GM12872 (cell line): ENCODE measurements around the gene GAPDHS.

ENCODE experiments used
- TF ChIP-seq, protein P1 (sequence below): IDR thresholded peaks from 3 replicates; pipeline ENCODE4 v1.5.1; 2011; ENCODE audit warnings: low read depth, mild to moderate bottlenecking, low read length, moderate library complexity; ENCODE audit not compliant: insufficient read depth

The GAPDHS gene

DNA sequence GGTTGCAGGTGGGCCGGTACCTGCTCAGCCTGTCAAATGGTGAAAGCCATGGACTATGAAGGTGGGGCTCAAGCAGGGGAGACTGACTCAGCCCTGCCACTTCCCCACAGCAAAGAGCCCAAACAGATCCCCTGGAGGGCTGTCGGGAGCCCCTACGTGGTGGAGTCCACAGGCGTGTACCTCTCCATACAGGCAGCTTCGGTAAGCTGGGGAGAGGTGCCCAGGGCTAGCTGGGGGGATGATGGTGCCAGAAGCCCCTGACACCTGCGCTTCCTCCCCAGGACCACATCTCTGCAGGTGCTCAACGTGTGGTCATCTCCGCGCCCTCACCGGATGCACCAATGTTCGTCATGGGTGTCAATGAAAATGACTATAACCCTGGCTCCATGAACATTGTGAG, 9.0 kb downstream of the GAPDHS start:
- TF ChIP-seq, protein P1, sequence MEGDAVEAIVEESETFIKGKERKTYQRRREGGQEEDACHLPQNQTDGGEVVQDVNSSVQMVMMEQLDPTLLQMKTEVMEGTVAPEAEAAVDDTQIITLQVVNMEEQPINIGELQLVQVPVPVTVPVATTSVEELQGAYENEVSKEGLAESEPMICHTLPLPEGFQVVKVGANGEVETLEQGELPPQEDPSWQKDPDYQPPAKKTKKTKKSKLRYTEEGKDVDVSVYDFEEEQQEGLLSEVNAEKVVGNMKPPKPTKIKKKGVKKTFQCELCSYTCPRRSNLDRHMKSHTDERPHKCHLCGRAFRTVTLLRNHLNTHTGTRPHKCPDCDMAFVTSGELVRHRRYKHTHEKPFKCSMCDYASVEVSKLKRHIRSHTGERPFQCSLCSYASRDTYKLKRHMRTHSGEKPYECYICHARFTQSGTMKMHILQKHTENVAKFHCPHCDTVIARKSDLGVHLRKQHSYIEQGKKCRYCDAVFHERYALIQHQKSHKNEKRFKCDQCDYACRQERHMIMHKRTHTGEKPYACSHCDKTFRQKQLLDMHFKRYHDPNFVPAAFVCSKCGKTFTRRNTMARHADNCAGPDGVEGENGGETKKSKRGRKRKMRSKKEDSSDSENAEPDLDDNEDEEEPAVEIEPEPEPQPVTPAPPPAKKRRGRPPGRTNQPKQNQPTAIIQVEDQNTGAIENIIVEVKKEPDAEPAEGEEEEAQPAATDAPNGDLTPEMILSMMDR: no peak

DNA sequence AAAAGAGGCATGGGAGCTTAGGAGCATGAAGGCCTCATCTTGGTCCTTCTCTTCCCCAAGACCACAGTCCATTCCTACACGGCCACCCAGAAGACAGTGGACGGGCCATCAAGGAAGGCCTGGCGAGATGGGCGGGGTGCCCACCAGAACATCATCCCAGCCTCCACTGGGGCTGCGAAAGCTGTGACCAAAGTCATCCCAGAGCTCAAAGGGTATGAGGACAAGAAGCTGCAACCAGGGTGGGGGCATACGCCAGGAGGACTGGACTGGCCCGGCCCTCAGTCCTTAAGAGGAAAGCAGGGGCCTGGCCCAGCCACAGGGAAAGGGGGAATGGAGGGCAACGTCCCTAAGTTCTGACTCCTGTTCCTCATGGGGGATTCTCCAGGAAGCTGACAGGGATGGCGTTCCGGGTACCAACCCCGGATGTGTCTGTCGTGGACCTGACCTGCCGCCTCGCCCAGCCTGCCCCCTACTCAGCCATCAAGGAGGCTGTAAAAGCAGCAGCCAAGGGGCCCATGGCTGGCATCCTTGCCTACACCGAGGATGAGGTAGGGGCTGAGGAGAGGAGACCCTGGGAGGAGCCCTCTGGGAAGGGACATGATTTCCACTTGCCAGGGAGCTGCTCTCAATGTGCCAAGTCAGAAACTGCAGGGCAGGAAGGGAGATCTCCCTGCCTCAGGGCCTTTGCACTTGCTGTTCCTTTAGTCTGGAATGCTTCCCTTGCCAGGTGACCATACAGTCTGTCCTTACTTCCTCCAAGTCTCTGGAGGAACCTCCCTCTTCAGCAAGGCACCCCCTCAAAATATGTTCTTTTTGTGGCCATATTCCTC, 10.2 kb downstream of the GAPDHS start:
- TF ChIP-seq, protein P1: no peak

DNA sequence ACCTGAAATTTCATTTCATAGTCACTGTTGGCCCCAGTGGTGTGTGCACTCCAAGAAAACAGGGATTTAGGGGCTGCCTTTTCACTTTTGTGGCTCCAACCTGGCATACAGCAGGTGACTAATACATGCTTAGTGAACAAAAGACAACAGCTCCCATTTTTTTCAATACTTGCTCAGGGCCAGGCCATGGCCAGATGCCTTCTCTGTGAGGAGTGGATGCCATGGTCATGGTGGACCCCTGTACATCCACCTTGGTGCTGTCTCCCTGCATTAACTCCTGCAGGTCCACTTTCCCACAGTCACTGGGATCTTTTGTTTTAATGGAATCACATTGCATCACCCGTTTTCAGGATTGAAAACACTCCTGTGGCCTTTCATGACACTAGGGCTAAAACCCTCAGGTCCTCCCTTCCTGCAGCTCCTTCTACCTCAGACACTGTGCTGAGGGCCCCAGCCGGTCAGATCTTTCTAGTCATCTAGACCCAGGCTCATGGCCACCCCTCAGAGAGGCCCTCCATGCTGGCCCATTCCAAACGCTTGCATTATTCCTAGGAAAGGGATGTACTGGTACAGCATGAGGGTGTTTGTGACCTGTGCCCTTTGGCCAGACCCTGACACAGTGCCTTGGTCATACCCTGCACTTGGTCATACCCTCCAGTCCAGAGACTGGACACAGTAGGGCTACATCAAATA, 11.0 kb downstream of the GAPDHS start:
- TF ChIP-seq, protein P1: no peak

DNA sequence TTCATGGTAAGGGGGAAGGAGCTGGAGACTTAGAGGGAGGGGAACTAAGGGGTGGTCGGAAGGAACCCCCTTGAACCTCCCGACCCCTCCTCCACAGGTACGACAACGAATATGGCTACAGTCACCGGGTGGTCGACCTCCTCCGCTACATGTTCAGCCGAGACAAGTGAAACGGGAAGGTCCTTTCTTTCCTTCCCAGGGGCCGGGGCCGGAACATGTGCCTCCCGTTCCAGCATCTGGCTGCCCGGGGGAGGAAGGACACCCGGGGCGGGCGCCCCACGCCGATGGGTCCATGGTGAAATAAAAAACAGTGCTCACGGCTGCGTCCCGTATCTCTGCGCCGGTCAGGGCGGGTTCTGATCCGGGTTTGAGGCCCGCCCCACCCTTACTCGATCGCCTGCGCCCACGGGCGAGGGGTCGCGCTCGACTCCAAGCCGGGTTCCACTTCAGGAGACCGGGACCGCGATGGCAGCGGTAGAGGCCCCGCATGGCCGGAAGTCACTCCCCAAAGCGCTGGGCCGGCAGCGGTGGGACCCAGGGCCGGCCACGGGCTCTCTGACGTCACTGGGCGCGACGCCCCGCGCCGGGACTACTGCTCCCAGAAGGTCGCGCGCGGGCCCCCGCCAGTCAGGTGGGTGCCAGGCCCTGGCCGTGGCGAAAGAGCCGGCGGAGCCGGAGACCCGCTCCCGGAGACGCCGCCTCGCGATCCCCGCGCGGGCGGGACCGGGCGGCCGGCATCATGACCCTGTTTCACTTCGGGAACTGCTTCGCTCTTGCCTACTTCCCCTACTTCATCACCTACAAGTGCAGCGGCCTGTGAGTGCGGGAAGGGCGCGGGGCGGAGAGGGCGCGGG, 12.0 kb downstream of the GAPDHS start, which contains the start of gene TMEM147:
TMEM147 (plus strand) TSS at position 626 of the 854 bp plus-strand sequence; CDS start at position 740, 114 bp downstream.
- TF ChIP-seq, protein P1: no peak

DNA sequence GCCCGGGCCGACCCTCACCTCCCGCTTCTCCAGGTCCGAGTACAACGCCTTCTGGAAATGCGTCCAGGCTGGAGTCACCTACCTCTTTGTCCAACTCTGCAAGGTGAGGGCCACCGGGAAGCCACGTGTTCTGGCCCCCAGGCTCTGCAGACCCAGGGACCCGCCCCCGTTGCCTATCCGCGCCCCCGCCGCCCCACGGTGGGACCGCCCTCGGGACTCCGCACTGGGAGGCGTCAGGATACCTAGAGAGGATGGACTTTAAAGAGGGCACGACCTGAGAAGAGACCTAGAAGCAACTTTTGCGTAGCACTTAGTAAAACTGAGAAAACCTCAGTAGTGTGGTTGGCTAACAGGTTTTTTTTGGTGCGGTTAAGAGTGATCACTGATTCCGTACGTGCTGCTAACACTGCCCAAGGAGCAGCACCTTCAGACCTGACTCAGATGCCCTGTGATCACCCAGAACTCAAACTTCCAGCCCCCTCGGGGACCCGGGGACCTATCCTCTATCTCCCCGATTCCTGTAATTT, 12.7 kb downstream of the GAPDHS start:
- TF ChIP-seq, protein P1: no peak

DNA sequence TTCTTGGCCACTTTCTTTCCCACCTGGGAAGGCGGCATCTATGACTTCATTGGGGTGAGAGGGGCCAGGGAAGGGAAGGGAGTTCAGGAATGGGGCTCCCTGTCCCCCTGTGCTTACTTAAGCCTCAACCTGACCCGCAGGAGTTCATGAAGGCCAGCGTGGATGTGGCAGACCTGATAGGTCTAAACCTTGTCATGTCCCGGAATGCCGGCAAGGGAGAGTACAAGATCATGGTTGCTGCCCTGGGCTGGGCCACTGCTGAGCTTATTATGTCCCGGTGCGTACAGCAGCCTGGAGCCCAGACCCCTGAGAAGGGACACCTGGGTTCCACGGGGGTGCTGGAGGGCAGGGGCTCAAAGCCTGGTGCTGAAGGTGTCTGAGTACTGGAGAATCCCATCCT, 13.3 kb downstream of the GAPDHS start:
- TF ChIP-seq, protein P1: no peak
